UCSD-AML1 (cell line): ENCODE data around the gene SRSF5.
"Not testable (repeated sequence)": the region's sequence is repeated elsewhere in the genome, so short reads cannot be mapped to it uniquely, and the experiment has no call there.

Source experiments
- DNase-seq: peaks from one replicate; lab custom pipeline; 2025; ENCODE audit not compliant: unreplicated experiment; lab: John Stamatoyannopoulos, UW

SRSF5 gene

DNA sequence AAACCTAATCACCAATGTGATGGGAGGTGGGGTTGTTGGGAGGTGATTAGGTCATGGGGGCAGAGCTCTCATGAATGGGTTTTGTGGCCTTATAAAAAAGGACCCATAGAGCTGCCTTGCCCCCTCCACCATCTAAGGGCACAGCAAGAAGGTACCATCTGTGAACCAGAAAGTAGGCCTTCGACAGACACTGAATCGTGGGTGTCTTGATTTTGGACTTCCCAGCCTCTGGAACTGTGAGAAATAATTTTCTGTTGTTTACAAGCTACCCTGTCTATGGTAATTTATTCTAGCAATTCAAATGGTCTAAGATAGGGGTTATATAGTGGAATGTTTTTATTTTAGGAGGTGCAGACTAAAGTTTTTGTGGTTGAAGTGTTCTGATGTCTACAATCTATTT lies 38.0 kb downstream of the SRSF5 start:
- DNase-seq = no peak

DNA sequence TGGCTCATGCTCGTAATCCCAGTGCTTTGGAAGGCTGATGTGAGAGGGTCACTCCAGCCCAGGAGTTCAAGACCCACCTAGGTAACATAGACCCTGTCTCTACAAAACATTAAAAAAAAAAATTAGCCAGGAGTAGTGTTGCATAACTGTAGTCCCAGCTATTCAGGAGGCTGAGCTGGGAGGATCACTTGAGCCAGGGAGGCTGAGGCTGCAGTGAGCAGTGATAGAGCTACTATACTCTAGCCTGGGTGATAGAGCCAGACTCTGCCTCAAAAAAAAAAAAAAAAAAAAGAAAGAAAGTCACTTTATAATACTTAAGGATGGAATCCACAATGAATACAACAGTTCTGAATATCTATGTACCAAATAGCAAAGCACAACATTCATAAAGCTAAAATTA lies 40.2 kb downstream of the SRSF5 start:
- no peak for DNase-seq

GRCh38 chr14:69808919-69809808 lies 42.2 kb downstream of the SRSF5 start:
- no peak for DNase-seq

DNA sequence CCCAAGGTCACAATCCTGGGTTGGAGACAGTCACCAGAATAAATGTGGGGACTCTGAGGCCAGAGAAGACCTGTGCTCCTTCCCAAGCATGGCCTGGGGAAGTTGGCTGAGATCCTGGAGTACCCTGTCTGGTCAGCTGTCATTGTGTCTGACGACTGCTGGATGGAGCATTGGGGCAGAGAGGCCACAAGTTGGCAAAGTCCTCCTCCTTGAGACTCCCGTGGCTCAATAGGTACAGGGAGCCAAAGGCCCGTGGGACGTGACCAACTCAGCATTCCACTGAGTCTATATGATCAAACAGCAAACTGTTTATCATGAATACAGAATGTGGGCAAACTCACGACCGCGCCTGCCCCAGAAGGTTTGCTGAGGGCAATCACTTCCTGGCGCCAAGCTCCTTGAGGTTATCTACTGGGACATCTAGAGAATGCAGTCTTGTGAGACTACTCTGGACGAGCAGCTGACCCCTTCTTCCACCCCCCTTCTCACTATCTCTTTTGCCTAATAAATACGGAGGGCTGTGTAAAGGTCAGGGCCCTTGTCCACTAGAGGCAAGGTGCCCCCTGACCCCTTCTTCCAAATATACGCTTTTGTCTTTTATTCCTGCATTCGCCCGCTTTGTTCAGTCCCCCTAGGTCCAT lies 44.4 kb downstream of the SRSF5 start:
- DNase-seq = no peak

DNA sequence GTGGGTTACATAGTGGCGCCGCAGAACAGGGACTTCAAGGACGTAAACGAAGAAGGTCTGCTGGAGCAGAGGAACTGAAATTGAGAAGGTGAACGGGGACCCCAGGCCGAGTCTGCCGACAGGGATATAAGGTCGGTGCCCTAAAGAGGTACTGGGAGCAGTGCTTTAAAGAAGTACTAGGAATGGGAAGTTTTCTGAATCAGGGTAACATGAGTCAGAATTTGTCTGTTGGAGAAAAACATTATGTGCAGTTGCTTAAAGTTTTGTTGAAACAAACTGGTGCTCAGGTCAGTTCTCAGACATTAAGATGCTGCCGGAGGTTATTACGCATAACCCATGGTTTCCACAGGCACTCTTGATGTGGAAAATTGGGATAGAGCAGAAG lies 44.9 kb downstream of the SRSF5 start:
- DNase-seq = no peak

- no peak for DNase-seq
These were observed 45.8 kb downstream of the SRSF5 start for GRCh38 chr14:69812711-69813110.

DNA sequence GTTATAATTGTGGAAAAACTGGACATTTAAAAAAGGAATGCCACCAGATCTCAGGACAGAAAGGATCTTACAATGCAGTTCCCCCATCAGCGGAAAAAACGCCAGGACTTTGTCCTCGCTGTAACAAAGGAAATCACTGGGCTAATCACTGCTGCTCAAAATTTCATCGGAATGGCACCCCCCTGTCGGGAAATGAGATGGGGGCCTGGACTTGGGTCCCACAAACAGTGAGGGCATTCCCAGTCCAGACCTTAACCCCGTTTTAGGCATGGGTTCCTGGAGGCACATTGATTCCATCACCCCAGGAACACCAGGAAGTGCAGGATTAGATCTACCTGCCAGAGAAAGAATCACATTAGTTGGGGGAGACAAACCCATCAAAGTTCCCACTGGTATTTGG lies 46.4 kb downstream of the SRSF5 start:
- DNase-seq = not testable (repeated sequence)

DNA sequence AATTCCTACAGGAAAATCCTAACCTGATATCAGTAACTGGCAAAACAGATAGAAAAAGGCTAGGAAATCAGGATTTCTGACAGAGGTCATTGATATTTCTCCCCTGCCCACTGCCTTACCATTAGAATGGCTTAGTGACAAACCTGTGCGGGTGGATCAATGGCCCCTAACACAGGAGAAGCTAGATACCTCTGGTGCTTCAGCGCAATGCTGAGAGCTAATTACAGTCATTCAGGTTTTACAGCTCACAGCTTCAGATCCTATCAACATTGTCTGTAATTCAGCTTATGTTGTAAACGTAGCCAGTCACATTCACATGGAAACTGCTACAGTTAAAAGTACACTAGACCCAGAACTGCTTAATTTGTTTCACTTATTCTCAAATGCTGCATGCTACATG lies 47.5 kb downstream of the SRSF5 start:
- DNase-seq = no peak

DNA sequence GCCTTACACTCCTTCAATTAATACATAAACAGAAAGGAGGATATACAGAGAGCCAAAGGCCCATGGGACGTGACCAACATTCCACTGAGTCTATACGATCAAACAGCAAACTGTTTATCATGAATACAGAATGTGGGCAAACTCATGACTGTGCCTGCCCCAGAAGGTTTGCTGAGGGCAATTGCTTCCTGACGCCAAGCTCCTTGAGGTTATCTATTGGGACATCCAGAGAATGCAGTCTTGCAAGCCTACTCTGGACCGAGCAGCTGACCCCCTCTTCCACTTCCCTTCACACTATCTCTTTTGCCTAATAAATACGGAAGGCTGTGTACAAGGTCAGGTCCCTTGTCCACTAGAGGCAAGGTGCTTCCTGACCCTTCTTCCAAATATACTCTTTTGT lies 48.6 kb downstream of the SRSF5 start:
- DNase-seq = no peak

DNA sequence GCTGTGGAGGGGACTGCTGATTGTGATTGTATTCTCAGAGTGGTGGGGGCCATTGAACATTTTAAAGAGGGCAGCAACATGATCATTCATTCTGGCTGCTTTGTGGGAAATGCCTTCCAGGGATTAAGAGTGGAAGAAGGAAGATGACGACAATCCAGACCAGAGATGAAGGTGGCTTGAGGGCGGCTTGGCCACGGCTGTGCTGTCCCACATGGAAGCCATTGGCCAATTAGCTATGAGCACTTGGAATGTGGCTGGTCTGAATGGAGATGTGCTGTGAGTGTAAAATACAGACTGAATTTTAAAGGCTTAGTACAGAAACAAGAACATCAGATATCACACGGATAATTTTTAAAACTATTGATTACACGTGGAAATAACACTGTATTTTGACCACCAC lies 49.3 kb downstream of the SRSF5 start:
- DNase-seq = no peak

DNA sequence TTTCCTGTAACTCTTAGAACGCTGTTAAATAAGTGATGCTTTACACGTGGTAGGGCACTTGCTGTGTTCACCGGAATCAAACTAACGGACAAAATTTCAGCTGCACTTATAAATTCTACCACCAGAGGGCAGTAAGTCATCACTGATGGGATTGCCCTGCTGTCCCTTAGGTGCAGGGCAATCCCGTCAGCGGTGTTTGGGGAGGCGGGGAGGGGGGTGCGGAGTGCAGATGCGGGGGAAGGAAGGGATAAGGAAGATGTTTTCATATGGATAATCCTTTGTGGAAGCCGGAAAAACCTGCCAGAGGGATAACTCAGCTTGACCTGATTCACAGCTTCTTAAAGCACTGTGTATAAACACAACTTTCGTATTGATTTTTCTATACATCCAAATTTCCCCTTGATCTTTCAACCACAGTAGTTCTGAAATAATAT lies 51.8 kb downstream of the SRSF5 start:
- DNase-seq = peak; percentile 42

- no peak for DNase-seq
These were observed 52.7 kb downstream of the SRSF5 start for GRCh38 chr14:69819607-69820006.

GRCh38 chr14:69820991-69821390 lies 54.0 kb downstream of the SRSF5 start:
- no peak for DNase-seq
